IPS-18c (cell line): Measurements from ENCODE around the gene FAM78B.

Experiments used
- H3K4me3 ChIP-seq: 2 replicates; pipeline ENCODE4 v1.7.0; 2013; ENCODE audit warnings: low read depth, mild to moderate bottlenecking, low read length, moderate library complexity; ENCODE audit not compliant: insufficient read depth
- H3K9me3 ChIP-seq: one replicate; pipeline ENCODE4 v1.6.1; 2013; ENCODE audit warnings: mild to moderate bottlenecking, low read length, moderate library complexity; ENCODE audit not compliant: control insufficient read depth, insufficient read depth

The FAM78B gene

GRCh38 chr1:166169182-166169581 is 2.4 kb upstream of the FAM78B start:
- Histone ChIP-seq H3K9me3 (no peaks in the 10 kb centered on the region), H3K4me3 (no peak overlapping the region)

GRCh38 chr1:166167572-166167925 is 748 bp upstream of the FAM78B start:
- Histone ChIP-seq H3K9me3 (no peaks in the 10 kb centered on the region), H3K4me3 (peak overlapping the region; percentile 51; the same call in 1 of the 2 replicates)

- peak overlapping the region; percentile 53 for H3K4me3 ChIP-seq
- no peaks in the 10 kb centered on the region for H3K9me3 ChIP-seq
Observed at GRCh38 chr1:166166329-166166697, 488 bp downstream of the FAM78B start.

GRCh38 chr1:166165661-166166328 is 1.0 kb downstream of the FAM78B start:
- peak overlapping the region; percentile 53 for H3K4me3 ChIP-seq

GRCh38 chr1:166164995-166165660 is 1.7 kb downstream of the FAM78B start:
- Histone ChIP-seq H3K9me3 (no peaks in the 10 kb centered on the region), H3K4me3 (peak overlapping the region; percentile 53)

More at GRCh38 chr1:166165661-166166328, 1.0 kb downstream of the FAM78B start:
- no peaks in the 10 kb centered on the region for H3K9me3 ChIP-seq

- Histone ChIP-seq H3K9me3 (no peaks in the 10 kb centered on the region), H3K4me3 (no peak overlapping the region)
Observed at GRCh38 chr1:166164646-166164994, 2.2 kb downstream of the FAM78B start.

- Histone ChIP-seq H3K9me3 (no peaks in the 10 kb centered on the region), H3K4me3 (no peak overlapping the region)
Observed at GRCh38 chr1:166159656-166160055, 7.1 kb downstream of the FAM78B start.

GRCh38 chr1:166156674-166157073 is 10.1 kb downstream of the FAM78B start:
- Histone ChIP-seq H3K9me3 (no peaks in the 10 kb centered on the region), H3K4me3 (no peak overlapping the region)

- Histone ChIP-seq H3K4me3 (no peak overlapping the region), H3K9me3 (no peaks in the 10 kb centered on the region)
Observed at GRCh38 chr1:166155108-166155507, 11.7 kb downstream of the FAM78B start.

- Histone ChIP-seq H3K4me3 (no peak overlapping the region), H3K9me3 (no peaks in the 10 kb centered on the region)
Observed at GRCh38 chr1:166153525-166154314, 13.1 kb downstream of the FAM78B start.

- H3K4me3 ChIP-seq, result no peak overlapping the region
- H3K9me3 ChIP-seq, result no peaks in the 10 kb centered on the region
Observed at GRCh38 chr1:166152978-166153377, 13.8 kb downstream of the FAM78B start.

GRCh38 chr1:166151804-166152203 is 15.0 kb downstream of the FAM78B start:
- no peak overlapping the region for H3K4me3 ChIP-seq
- H3K9me3 ChIP-seq, result no peaks in the 10 kb centered on the region

GRCh38 chr1:166145499-166145898 is 21.3 kb downstream of the FAM78B start:
- Histone ChIP-seq H3K9me3 (no peaks in the 10 kb centered on the region), H3K4me3 (no peak overlapping the region)

GRCh38 chr1:166141969-166142368 is 24.8 kb downstream of the FAM78B start:
- Histone ChIP-seq H3K4me3 (no peak overlapping the region), H3K9me3 (no peaks in the 10 kb centered on the region)

- no peaks in the 10 kb centered on the region for H3K9me3 ChIP-seq
- no peak overlapping the region for H3K4me3 ChIP-seq
Observed at GRCh38 chr1:166140251-166140650, 26.6 kb downstream of the FAM78B start.

GRCh38 chr1:166139735-166140134 is 27.1 kb downstream of the FAM78B start:
- no peak overlapping the region for H3K4me3 ChIP-seq
- H3K9me3 ChIP-seq, result no peaks in the 10 kb centered on the region

- Histone ChIP-seq H3K4me3 (no peak overlapping the region), H3K9me3 (no peaks in the 10 kb centered on the region)
Observed at GRCh38 chr1:166136699-166137401, 30.0 kb downstream of the FAM78B start.

GRCh38 chr1:166136222-166136621 is 30.6 kb downstream of the FAM78B start:
- Histone ChIP-seq H3K9me3 (no peaks in the 10 kb centered on the region), H3K4me3 (no peak overlapping the region)
